Right cardiac atrium (tissue), 5 donors: ENCODE data around the gene APOL5. TPM values are rescaled to one million over a fixed set of nuclear protein-coding genes. Genes with fewer than 3 reads are reported as not detected.
"Not testable (repeated sequence)": the region's sequence is repeated elsewhere in the genome, so short reads cannot be mapped to it uniquely, and the experiment has no call there.

Source experiments
- ATAC-seq, 2 donors: fragments of 200-7000 bp; cut with Tn5 transposase; one replicate each; pipeline versions ENCODE4 v1.8.0 to v1.9.1; 2020; ENCODE audit warnings: moderate library complexity in 2 of 2, mild to moderate bottlenecking in 1 of 2
- DNase-seq, 3 donors: peaks; one replicate each; pipeline ENCODE4 v3.0.0-alpha.2; 2020
- H3K27ac ChIP-seq: one replicate; pipeline ENCODE4 v1.5.1; 2013; ENCODE audit warnings: mild to moderate bottlenecking, low read length, control low read depth, moderate library complexity
- H3K27me3 ChIP-seq: one replicate; pipeline ENCODE4 v1.6.1; 2013; ENCODE audit not compliant: control insufficient read depth, insufficient read depth
- H3K4me1 ChIP-seq: one replicate; pipeline ENCODE4 v1.6.1; 2013; ENCODE audit warnings: low read length; ENCODE audit not compliant: control insufficient read depth, insufficient read depth
- H3K4me3 ChIP-seq: one replicate; pipeline ENCODE4 v1.5.1; 2013; ENCODE audit warnings: low read length, control low read depth
- H3K9me3 ChIP-seq: one replicate; pipeline ENCODE4 v1.6.1; 2013; ENCODE audit warnings: low read length; ENCODE audit not compliant: control insufficient read depth
- WGBS: extraction: QIAGEN DNeasy Blood & Tissue Kit; methylation state at CpG from one replicate; pipeline ENCODE4 v1.1.7; 2013; 5-methylcytosine and 5-hydroxymethylcytosine counted together
- intact Hi-C, 4 donors: fragments of 100-400 bp; cut with DNase I; formaldehyde crosslinking; loops; one replicate each; pipeline versions ENCODE4 v1.11.0 to v1.14.0; 2022 to 2023
- long read RNA-seq, 4 donors: library from polyadenylated mRNA; unstranded; transcript quantifications; one replicate each; pipeline ENCODE4 v2.0.0, GENCODE V29; 2020 to 2021
- polyA plus RNA-seq: library from polyadenylated mRNA; stranded (reverse); fragments of 200-250 nt; gene quantifications from one replicate; pipeline ENCODE4 v1.2.3, GENCODE V29; 2013
- total RNA-seq, 4 donors: library from RNA; stranded (reverse); fragmentation: NEBNext Ultra II Directional; extraction: Animal tissue kit (Norgen Biotek cat#: 25700); gene quantifications; one replicate each; pipeline ENCODE4 v1.2.1, GENCODE V29; 2021
- donor health status: healthy with polysubstance abuse.
- donor health status: DM: no; HTN: yes; CAD: no.
- donor health status: DM: no; HTN: no; CAD: no.
- donor health status: DM: no; HTN: yes; CAD: no; lungs with severe emphysema.
- donor health status: DM: yes; HTN: yes; CAD: no.

The APOL5 gene, protein sequence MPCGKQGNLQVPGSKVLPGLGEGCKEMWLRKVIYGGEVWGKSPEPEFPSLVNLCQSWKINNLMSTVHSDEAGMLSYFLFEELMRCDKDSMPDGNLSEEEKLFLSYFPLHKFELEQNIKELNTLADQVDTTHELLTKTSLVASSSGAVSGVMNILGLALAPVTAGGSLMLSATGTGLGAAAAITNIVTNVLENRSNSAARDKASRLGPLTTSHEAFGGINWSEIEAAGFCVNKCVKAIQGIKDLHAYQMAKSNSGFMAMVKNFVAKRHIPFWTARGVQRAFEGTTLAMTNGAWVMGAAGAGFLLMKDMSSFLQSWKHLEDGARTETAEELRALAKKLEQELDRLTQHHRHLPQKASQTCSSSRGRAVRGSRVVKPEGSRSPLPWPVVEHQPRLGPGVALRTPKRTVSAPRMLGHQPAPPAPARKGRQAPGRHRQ
- total RNA-seq (not detected), polyA plus RNA-seq (0.14 TPM)
- long read RNA-seq, donor 1: 0 reads
- long read RNA-seq, donor 2: 0 reads
- long read RNA-seq, donor 3: 0 reads
- long read RNA-seq, donor 4: 0 reads

DNA sequence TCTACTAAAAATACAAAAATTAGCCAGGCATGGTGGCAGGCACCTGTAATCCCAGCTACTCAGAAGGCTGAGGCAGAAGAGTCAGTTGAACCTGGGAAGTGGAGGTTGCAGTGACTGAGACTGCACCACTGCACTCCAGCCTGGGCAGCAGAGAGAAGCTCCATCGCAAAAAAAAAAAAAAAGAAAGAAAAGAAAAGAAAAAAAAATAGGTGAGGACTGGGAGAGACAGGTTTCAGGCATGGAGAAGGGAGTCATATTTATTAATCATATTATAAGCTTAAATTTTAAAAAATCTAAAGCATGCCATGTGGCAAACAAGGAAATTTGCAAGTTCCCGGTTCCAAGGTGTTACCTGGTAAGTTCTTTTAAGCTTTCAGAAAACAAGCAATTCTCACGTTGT lies at the start of gene APOL5:
APOL5 (plus strand) TSS at position 301 of the 400 bp plus-strand sequence; CDS start at position 301, 0 bp downstream.
- no peak for DNase-seq
- H3K4me1 ChIP-seq: no peaks in the 10 kb centered on the region
- intact Hi-C loops: no loop called here
- ATAC-seq: no peak
- H3K27ac ChIP-seq: no peak within 1 kb of the TSS
- WGBS: 83% methylated on average over 3 of the region's 3 CpGs
- H3K27me3 ChIP-seq: no peaks in the 10 kb centered on the region
- H3K4me3 ChIP-seq: no peak within 1 kb of the TSS
- no peaks in the 10 kb centered on the region for H3K9me3 ChIP-seq

DNA sequence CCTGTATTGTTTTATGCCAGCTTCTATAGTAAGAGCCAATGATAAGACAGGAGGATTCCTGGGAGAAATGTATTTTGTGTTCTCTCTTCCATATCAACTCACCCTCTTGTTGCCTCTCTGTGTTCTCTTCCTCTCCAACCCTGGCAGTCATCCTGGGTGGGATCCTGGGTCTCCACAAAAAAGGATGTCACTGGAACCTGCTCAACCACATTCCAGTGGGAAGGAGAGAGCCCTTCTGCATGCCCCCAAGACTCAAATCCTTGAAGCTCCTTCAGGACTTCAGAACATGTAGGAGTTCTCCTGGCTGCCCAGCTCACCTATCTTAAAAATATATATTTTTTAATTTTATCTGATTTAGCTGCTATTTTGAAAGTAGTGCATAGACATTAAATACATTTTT lies 43.3 kb upstream of the APOL5 start:
- no peaks in the 10 kb centered on the region for H3K9me3 ChIP-seq
- DNase-seq: no peak
- H3K4me1 ChIP-seq: no peaks in the 10 kb centered on the region
- no peaks in the 10 kb centered on the region for H3K27me3 ChIP-seq
- no peak for ATAC-seq
- intact Hi-C loops: no loop called here
- no peak overlapping the region for H3K27ac ChIP-seq
- H3K4me3 ChIP-seq: no peak overlapping the region

DNA sequence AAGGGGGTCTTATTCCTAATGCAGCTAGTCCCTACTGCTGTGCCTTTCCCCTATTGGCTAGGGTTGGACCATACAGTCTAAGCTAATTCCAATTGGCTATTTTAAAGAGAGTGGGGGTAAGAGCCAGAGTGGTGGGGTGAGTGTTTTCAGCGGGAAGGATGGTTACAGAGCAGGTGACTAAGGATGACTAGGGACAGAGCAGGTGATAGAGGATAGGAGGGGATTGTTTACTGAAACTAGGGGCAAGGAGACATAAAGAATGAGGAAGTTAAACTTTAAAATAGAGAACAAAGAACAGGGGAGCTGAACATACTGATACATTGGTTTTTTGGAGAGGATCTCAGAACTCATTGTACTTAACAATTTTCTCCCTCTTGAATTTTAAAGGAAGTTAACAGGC lies 41.6 kb upstream of the APOL5 start:
- H3K27me3 ChIP-seq, DNase-seq, ATAC-seq, H3K9me3 ChIP-seq, H3K4me1 ChIP-seq, H3K4me3 ChIP-seq, H3K27ac ChIP-seq, intact Hi-C loops: not testable (repeated sequence)
- WGBS: 56% methylated on average over 1 of the region's 1 CpG

DNA sequence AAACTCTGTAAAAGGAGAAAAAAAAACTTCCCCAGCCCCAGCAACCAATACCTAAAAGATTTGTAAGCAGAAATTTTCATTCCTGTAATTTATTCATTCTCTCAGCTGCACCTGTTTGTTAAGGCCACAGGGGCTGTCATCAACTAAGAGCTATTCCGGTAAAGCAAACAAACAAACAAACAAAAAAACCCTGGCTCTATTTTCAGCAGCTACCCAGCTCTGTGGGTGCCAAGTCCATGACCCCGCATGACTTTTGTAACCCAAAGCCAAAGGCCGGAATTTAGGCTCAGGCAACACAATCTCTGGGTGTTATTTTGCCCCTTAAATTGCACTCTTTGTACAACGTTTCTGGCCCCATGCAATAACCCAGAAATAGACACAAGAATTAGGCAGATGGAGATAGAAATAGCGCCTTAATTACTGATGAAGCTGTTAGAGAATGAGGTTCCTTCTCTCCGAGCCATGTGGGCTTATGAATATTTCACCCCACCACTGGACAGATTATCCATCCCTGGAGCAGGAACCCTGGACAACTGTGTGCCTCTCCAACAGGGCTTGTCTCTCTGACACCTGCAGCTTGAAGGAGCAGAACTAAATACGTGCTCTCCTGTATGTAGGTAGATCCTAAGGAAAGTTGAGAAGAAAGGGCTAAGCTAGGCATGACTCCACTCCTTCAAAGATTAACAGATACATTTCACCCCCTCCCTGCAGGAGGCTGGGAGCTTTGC lies 40.0 kb upstream of the APOL5 start:
- ATAC-seq: no peak
- H3K4me3 ChIP-seq: no peak overlapping the region
- intact Hi-C loops: no loop called here

DNA sequence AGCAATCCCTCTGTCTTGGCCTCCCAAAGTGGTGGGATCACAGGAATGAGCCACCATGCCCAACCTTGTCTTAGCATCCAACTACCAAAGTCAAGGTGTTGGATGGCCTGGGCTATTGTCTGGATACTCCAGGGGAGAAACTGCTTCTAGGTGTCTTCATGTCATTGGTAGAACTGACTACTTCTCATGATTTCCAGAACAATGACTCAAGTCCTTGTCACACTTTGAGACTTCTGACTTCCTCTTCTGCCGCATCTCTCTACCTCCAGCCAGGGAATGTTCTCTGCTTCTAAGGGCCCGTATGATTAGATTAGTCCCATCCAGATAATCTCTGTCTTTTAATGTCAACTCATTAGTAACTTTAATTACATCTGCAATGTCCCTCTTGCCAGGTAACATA lies 38.8 kb upstream of the APOL5 start:
- Histone ChIP-seq H3K4me1 (no peaks in the 10 kb centered on the region), H3K27ac (no peak overlapping the region), H3K27me3 (no peaks in the 10 kb centered on the region), H3K9me3 (no peaks in the 10 kb centered on the region), H3K4me3 (no peak overlapping the region)
- ATAC-seq: no peak
- DNase-seq: no peak
- intact Hi-C loops: no loop called here
- WGBS: 63% methylated on average over 2 of the region's 2 CpGs

More for the DNA sequence above, 40.0 kb upstream of the APOL5 start:
- DNase-seq: no peak
- Histone ChIP-seq H3K27me3 (no peaks in the 10 kb centered on the region), H3K9me3 (no peaks in the 10 kb centered on the region), H3K27ac (no peak overlapping the region), H3K4me1 (no peaks in the 10 kb centered on the region)
- 73% methylated on average over 7 of the region's 7 CpGs for WGBS

DNA sequence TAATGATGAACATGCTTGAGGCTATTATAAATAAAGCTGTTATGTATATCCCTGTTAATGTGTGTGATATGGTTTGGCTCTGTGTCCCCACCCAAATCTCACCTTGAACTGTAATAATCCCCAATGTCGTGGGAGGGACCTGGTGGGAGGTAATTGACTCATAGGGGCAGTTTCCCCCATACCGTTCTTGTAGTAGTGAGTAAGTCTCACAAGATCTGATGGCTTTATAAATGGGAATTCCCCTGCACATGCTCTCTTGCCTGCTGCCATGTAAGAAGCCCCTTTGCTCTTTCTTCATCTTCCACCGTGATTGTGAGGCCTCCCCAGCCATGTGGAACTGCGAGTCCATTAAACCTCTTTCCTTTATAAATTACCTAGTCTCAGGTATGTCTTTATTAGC lies 38.2 kb upstream of the APOL5 start:
- intact Hi-C loops, H3K4me3 ChIP-seq, H3K27me3 ChIP-seq, DNase-seq, H3K4me1 ChIP-seq, H3K27ac ChIP-seq, H3K9me3 ChIP-seq, ATAC-seq: not testable (repeated sequence)
- 69% methylated on average over 4 of the region's 4 CpGs for WGBS

DNA sequence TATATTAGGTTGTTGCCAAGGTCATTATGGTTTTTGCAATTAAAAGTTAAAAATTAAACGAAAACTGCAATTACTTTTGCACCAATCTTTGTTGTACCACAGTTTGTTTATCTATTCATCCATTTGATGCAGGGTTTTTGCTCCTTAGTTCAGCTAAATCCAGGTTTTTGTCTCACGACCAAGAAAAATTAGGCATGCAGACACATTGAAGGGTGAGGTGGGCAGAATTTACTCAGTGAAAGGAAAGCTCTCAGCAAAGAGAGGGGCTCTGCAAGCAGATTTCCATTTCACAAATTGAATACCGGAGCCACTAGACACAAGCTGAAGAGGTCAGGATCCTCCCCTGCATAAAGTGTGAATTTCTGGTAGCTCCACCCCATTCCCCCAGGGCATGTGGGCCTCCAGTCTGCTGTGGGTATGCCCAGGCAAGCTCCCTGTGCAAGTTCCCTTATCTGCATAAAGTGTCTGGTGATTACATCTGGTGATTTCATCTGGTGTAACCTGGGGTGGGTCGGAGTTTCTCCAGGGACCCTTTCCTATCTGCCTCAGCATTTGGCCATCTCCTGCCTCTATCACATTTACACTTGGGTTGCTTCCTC lies 36.1 kb upstream of the APOL5 start:
- no peak overlapping the region for H3K4me3 ChIP-seq
- no peaks in the 10 kb centered on the region for H3K27me3 ChIP-seq
- WGBS: 75% methylated on average over 4 of the region's 4 CpGs
- ATAC-seq: no peak
- intact Hi-C loops: no loop called here
- H3K9me3 ChIP-seq: no peaks in the 10 kb centered on the region
- no peak for DNase-seq
- no peak overlapping the region for H3K27ac ChIP-seq
- H3K4me1 ChIP-seq: no peaks in the 10 kb centered on the region

DNA sequence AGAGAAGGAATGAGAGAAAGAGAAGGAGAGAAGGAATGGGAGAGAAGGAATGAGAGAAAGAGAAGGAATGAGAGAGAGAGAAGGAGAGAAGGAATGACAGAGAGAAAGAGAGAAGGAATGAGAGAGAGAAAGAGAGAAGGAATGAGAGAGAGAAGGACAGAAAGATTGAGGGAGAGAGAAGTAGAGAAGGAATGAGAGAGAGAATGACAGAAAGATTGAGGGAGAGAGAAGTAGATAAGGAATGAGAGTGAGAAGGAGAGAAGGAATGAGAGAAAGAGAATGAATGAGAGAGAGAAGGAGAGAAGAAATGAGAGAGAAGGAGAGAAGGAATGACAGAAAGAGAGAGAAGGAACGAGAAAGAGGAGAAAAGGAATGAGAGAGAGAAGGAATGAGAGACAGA lies 34.1 kb upstream of the APOL5 start:
- DNase-seq (no peak), ATAC-seq (no peak)
- 81% methylated on average over 1 of the region's 1 CpG for WGBS
- Histone ChIP-seq H3K27me3 (no peaks in the 10 kb centered on the region), H3K9me3 (no peaks in the 10 kb centered on the region), H3K27ac (no peak overlapping the region), H3K4me1 (no peaks in the 10 kb centered on the region), H3K4me3 (no peak overlapping the region)
- intact Hi-C loops: no loop called here

DNA sequence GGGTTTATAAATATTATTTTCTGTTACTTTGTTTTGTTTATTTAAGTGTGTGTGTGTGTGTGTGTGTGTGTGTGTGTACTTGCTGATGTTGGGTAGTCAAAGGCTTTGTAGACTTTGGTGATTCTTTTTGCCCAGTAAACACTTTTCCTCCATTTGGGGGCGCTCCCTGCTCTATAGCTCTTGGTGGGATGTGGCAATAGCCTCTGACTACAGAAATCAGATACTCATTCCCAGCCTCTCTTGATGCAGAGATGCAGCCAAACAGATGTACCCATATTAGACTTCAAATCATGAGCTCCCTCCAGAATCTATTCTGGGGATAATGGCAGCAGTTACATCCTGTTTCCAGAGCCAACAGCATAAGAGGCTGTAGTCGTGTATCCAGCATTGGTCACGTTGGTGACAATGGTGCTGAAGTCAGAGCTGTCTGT lies 33.4 kb upstream of the APOL5 start:
- H3K4me3 ChIP-seq: no peak overlapping the region
- no peaks in the 10 kb centered on the region for H3K27me3 ChIP-seq
- no peaks in the 10 kb centered on the region for H3K9me3 ChIP-seq
- ATAC-seq (peak; percentile 72 to 84), DNase-seq (peak in 1 of 3 donors; percentile 42)
- H3K27ac ChIP-seq: no peak overlapping the region
- no peaks in the 10 kb centered on the region for H3K4me1 ChIP-seq
- intact Hi-C loops: no loop called here
- WGBS: 18% methylated on average over 3 of the region's 3 CpGs

DNA sequence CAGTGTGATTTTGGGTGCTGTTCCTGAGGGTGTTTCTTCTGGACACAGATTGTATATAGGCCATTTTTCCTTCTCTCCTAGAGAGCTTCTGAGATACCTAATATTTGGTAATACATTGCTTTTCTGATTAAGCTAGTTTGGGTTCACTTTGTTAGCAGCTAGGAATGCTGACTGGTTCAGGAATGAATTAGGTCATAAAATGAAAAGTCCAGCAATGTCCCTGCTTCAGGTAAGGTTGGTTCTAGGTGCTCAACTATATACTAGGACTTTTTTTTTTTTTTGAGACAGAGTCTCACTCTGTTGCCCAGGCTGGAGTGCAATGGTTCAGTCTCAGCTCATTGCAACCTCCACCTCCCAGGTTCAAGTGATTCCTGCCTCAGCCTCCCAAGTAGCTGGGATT lies 32.9 kb upstream of the APOL5 start:
- intact Hi-C loops: no loop called here
- Histone ChIP-seq H3K4me3 (no peak overlapping the region), H3K27ac (no peak overlapping the region), H3K9me3 (no peaks in the 10 kb centered on the region), H3K4me1 (no peaks in the 10 kb centered on the region), H3K27me3 (no peaks in the 10 kb centered on the region)
- ATAC-seq (no peak), DNase-seq (no peak)

DNA sequence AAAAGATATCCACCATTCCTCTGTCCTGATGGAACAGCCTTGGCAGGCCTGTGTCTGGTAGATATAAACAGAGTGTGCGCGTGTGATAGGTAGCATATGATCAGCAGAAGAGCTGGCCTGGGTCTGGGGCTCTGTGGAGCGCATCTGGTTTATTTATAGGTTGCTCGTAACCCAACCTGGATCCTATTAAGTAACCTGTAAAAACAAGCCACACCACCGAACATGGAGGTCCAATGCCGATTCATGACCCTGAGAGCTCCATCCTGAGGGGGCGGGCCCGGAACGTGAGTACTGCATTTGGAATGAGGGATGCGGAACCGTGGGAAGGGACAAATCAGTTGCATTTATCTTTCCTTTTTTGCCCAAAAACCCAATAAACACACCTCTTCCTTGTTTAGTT lies 31.9 kb upstream of the APOL5 start:
- no peaks in the 10 kb centered on the region for H3K27me3 ChIP-seq
- H3K27ac ChIP-seq: no peak overlapping the region
- ATAC-seq: no peak
- no peaks in the 10 kb centered on the region for H3K4me1 ChIP-seq
- WGBS: 89% methylated on average over 11 of the region's 11 CpGs
- no peak for DNase-seq
- no peak overlapping the region for H3K4me3 ChIP-seq
- intact Hi-C loops: no loop called here
- H3K9me3 ChIP-seq: no peaks in the 10 kb centered on the region
